B cell (primary cell): ENCODE measurements around the gene ZBTB16. TPM values are rescaled to one million over a fixed set of nuclear protein-coding genes. Genes with fewer than 3 reads are reported as not detected.

ENCODE experiments used
- ATAC-seq: fragments of 200-7000 bp; cut with Tn5 transposase; one replicate; pipeline ENCODE4 v1.10.0; 2021; ENCODE audit warnings: low read depth, mild to moderate bottlenecking, moderate number of reproducible peaks, moderate library complexity
- CTCF ChIA-PET: fragments of 350-600 bp; sonication (Branson Sonifier 250); formaldehyde crosslinking; loops from one replicate; lab custom pipeline; 2021; ENCODE audit warnings: antibody characterized with exemption, inconsistent platforms; lab: Charles Lee
- POLR2A ChIA-PET: fragments of 350-600 bp; sonication (Branson Sonifier 250); formaldehyde crosslinking; loops from one replicate; lab custom pipeline; 2021; ENCODE audit warnings: antibody characterized with exemption; lab: Charles Lee
- DNase-seq: peaks from one replicate; pipeline ENCODE4 v3.0.0; 2013
- H2AFZ ChIP-seq: 2 replicates; pipeline ENCODE4 v1.6.1; 2012; ENCODE audit warnings: mild to moderate bottlenecking, low read depth, low read length; ENCODE audit not compliant: insufficient read depth, poor library complexity, severe bottlenecking
- H3K27ac ChIP-seq, 2 donors: 1 replicate in 1 of 2; 2 replicates in 1 of 2; pipeline ENCODE4 v1.5.1; 2012 to 2013; ENCODE audit warnings: low read length in 2 of 2, mild to moderate bottlenecking in 2 of 2, moderate library complexity in 1 of 2
- H3K27me3 ChIP-seq, 4 experiments: fragments of 200-600 bp in 1 of 4; sonication (generic) in 1 of 4; replicated peaks in 1 of 4; 1 replicate in 2 of 4; 2 replicates in 2 of 4; pipeline versions ENCODE4 v1.6.1 to v1.7.0; 2013 to 2016; ENCODE audit warnings: low read length in 3 of 4, mild to moderate bottlenecking in 2 of 4, mixed read lengths in 1 of 4, moderate library complexity in 1 of 4; ENCODE audit not compliant: insufficient read depth in 4 of 4, control insufficient read depth in 3 of 4; ENCODE audit errors: control extremely low read depth in 1 of 4
- H3K36me3 ChIP-seq, 2 experiments: replicated peaks in 1 of 2; 1 replicate in 1 of 2; 2 replicates in 1 of 2; pipeline versions ENCODE4 v1.6.1 to v1.7.1; 2013; ENCODE audit warnings: low read length in 1 of 2; ENCODE audit not compliant: insufficient read depth in 2 of 2, control insufficient read depth in 1 of 2; ENCODE audit errors: control extremely low read depth in 1 of 2, extremely low read depth in 1 of 2
- H3K4me1 ChIP-seq, 2 donors: fragments of 200-600 bp in 1 of 2; sonication (generic) in 1 of 2; 1 replicate in 1 of 2; 2 replicates in 1 of 2; pipeline versions ENCODE4 v1.5.1 to v1.6.1; 2013 to 2017; ENCODE audit warnings: low read length in 2 of 2; ENCODE audit not compliant: control insufficient read depth in 2 of 2, insufficient read depth in 2 of 2
- H3K4me2 ChIP-seq: replicated peaks from 2 replicates; pipeline ENCODE3; 2012; ENCODE audit warnings: mild to moderate bottlenecking, low read depth, low read length; ENCODE audit not compliant: poor library complexity, severe bottlenecking
- H3K4me3 ChIP-seq, 5 experiments: fragments of 200-600 bp in 1 of 5; sonication (generic) in 1 of 5; 1 replicate in 3 of 5; 2 replicates in 2 of 5; pipeline versions ENCODE4 v1.5.1 to v1.7.0; 2011 to 2016; ENCODE audit warnings: low read length in 4 of 5, mild to moderate bottlenecking in 4 of 5, low read depth in 2 of 5, control low read depth in 1 of 5, moderate library complexity in 1 of 5; ENCODE audit not compliant: insufficient read depth in 1 of 5; ENCODE audit errors: control extremely low read depth in 1 of 5, extremely low read depth in 1 of 5
- H3K79me2 ChIP-seq: fragments of 200-600 bp; sonication (generic); one replicate; pipeline ENCODE4 v1.6.0; 2016; ENCODE audit warnings: low read length; ENCODE audit not compliant: control insufficient read depth, insufficient read depth
- H3K9ac ChIP-seq: fragments of 200-600 bp; sonication (generic); 2 replicates; pipeline ENCODE4 v1.6.1; 2017; ENCODE audit warnings: mild to moderate bottlenecking, low read length, moderate library complexity
- H3K9me3 ChIP-seq, 3 donors: one replicate each; pipeline versions ENCODE4 v1.6.1 to v1.7.1; 2013; ENCODE audit warnings: low read length in 2 of 3; ENCODE audit not compliant: control insufficient read depth in 2 of 3, insufficient read depth in 1 of 3; ENCODE audit errors: control extremely low read depth in 1 of 3
- H4K20me1 ChIP-seq: 2 replicates; pipeline ENCODE4 v1.6.0; 2012; ENCODE audit warnings: mild to moderate bottlenecking, low read length; ENCODE audit not compliant: insufficient read depth, control insufficient read depth, poor library complexity, severe bottlenecking
- H3K27ac Mint-ChIP-seq: one replicate; pipeline ENCODE4 v1.8.0; 2021; ENCODE audit warnings: mixed read lengths
- H3K27me3 Mint-ChIP-seq: one replicate; pipeline ENCODE4 v1.8.0; 2021; ENCODE audit warnings: mixed read lengths
- H3K4me1 Mint-ChIP-seq: one replicate; pipeline ENCODE4 v1.8.0; 2021; ENCODE audit warnings: mixed read lengths
- H3K4me3 Mint-ChIP-seq: one replicate; pipeline ENCODE4 v1.8.0; 2021; ENCODE audit warnings: mixed read lengths
- H3K9me3 Mint-ChIP-seq: one replicate; pipeline ENCODE4 v1.8.0; 2022; ENCODE audit warnings: mixed read lengths; ENCODE audit not compliant: insufficient read depth
- CTCF ChIP-seq: fragments of 200-600 bp; IDR thresholded peaks from one replicate; pipeline ENCODE4 v1.8.0; 2022; ENCODE audit warnings: antibody characterized with exemption, mild to moderate bottlenecking
- EZH2 ChIP-seq: IDR thresholded peaks from 2 replicates; pipeline ENCODE4 v1.6.1; 2012; ENCODE audit warnings: borderline replicate concordance, low read depth, mild to moderate bottlenecking, moderate library complexity, low read length; ENCODE audit not compliant: insufficient read depth, poor library complexity, severe bottlenecking
- WGBS: methylation state at CpG from one replicate; pipeline ENCODE4 v1.1.5; 2013; ENCODE audit warnings: missing lambda C conversion rate; ENCODE audit not compliant: insufficient coverage; 5-methylcytosine and 5-hydroxymethylcytosine counted together
- intact Hi-C: fragments of 100-400 bp; cut with micrococcal nuclease; formaldehyde crosslinking; loops from one replicate; pipeline ENCODE4 v1.10.0; 2022
- polyA plus RNA-seq: library from polyadenylated mRNA; depleted of rRNA; stranded (reverse); fragments of >200 nt; gene quantifications from 2 replicates; pipeline ENCODE4 v1.2.3, GENCODE V29; 2012
- total RNA-seq, 2 donors: library from RNA; stranded (reverse); fragments of 120-200 nt in 1 of 2; gene quantifications; 1 replicate in 1 of 2; 2 replicates in 1 of 2; pipeline versions ENCODE4 v1.2.3 to v1.2.4, GENCODE V29; 2013 to 2022

The ZBTB16 gene
- total and polyA plus RNA-seq, 2 donors (not counting 1 experiment from before 2014, with no cell fraction given): 16.0 to 20.6 TPM

DNA sequence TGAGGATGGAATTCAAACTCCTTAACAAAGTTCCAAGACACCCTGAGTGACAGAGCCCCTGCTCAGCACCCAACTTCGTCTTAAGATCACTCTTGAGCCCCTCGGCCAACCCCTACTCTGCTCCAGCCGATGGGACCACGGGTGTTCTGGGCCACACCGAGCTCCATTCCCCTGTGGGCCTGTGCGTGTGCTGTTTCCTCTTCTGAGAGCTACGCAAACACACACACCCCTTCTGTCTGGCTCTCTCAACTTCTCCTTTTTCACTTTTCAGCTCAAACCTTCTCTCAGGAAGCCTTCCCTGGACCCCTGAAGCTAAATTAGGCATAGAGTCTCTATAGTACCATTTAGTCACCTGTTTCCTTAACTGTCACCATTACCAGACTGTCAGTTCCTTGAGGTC lies 199.2 kb downstream of the ZBTB16 start:
- Histone ChIP-seq H3K4me3 (peak overlapping the region in 1 of 5 experiments; percentile 8), H3K27ac (peak overlapping the region; percentile 84 to 89), H3K9ac (peak overlapping the region; percentile 6), H4K20me1 (no peaks in the 10 kb centered on the region), H3K27me3 (peaks cover 0 to 3% (median 0%) of the 10 kb centered on the region in 4 experiments), H3K9me3 (no peaks in the 10 kb centered on the region), H3K36me3 (no peaks in the 10 kb centered on the region), H3K4me2 (peak overlapping the region; percentile 58), H2AFZ (peak overlapping the region; percentile 41), H3K4me1 (peaks cover 30 to 34% of the 10 kb centered on the region in 2 donors), H3K79me2 (no peaks in the 10 kb centered on the region)
- peaks cover 32% of the 10 kb centered on the region for H3K4me1 Mint-ChIP-seq
- intact Hi-C loops: loop anchor here (2.0 kb wide), 2 partner anchors 72 to 198 kb away; no protein-coding TSS in a partner anchor
- H3K4me3 Mint-ChIP-seq: peak overlapping the region; percentile 56
- ChIA-PET POLR2A (interaction anchor here (0.7 to 3.9 kb wide), 7 partner anchors 72 to 362 kb away, joined by 3 to 17 read pairs (median 4); no protein-coding TSS in a partner anchor), CTCF (interaction anchor here (0.9 to 12.3 kb wide), 26 partner anchors 9 to 945 kb away, joined by 3 to 592 read pairs (median 16); partner anchors contain the start of genes HTR3B, TTC12 and ZBTB16)
- peak; percentile 87 for DNase-seq
- H3K9me3 Mint-ChIP-seq: no peaks in the 10 kb centered on the region
- peak; percentile 89 for ATAC-seq
- H3K27me3 Mint-ChIP-seq: no peaks in the 10 kb centered on the region
- no peak for TF ChIP-seq CTCF
- no peak for TF ChIP-seq EZH2
- 2% methylated on average over 7 of the region's 7 CpGs for WGBS
- H3K27ac Mint-ChIP-seq: peak overlapping the region; percentile 88

GRCh38 chr11:114259124-114259526 lies 199.6 kb downstream of the ZBTB16 start:
- Mint-ChIP-seq H3K9me3 (no peaks in the 10 kb centered on the region), H3K4me1 (peaks cover 32% of the 10 kb centered on the region), H3K27ac (peak overlapping the region; percentile 88), H3K4me3 (peak overlapping the region; percentile 56), H3K27me3 (no peaks in the 10 kb centered on the region)
- 21% methylated on average over 10 of the region's 10 CpGs for WGBS
- ChIA-PET CTCF (interaction anchor here (0.9 to 12.3 kb wide), 26 partner anchors 10 to 946 kb away, joined by 3 to 592 read pairs (median 16); partner anchors contain the start of genes HTR3B, TTC12 and ZBTB16), POLR2A (interaction anchor here (0.7 to 3.9 kb wide), 8 partner anchors 72 to 363 kb away, joined by 3 to 17 read pairs (median 4); no protein-coding TSS in a partner anchor)
- no peak for TF ChIP-seq EZH2
- TF ChIP-seq CTCF: no peak
- DNase-seq (peak; percentile 82), ATAC-seq (peak; percentile 24)
- no peaks in the 10 kb centered on the region for H4K20me1 ChIP-seq
- H3K27me3 ChIP-seq: peaks cover 0 to 3% (median 0%) of the 10 kb centered on the region in 4 experiments
- no peaks in the 10 kb centered on the region for H3K79me2 ChIP-seq
- H3K4me2 ChIP-seq: peak overlapping the region; percentile 58
- H3K4me3 ChIP-seq: peak overlapping the region in 1 of 5 experiments; percentile 8
- no peaks in the 10 kb centered on the region for H3K9me3 ChIP-seq
- peak overlapping the region; percentile 6 for H3K9ac ChIP-seq
- peak overlapping the region; percentile 41 for H2AFZ ChIP-seq
- peak overlapping the region; percentile 84 to 89 for H3K27ac ChIP-seq
- H3K36me3 ChIP-seq: no peaks in the 10 kb centered on the region
- H3K4me1 ChIP-seq: peaks cover 30 to 34% of the 10 kb centered on the region in 2 donors
- intact Hi-C loops: loop anchor here (2.0 kb wide), 2 partner anchors 72 to 198 kb away; no protein-coding TSS in a partner anchor
